HepG2 (cell line): ENCODE results near the gene ZNF771. TPM values are rescaled to one million over a fixed set of nuclear protein-coding genes. Genes with fewer than 3 reads are reported as not detected.

Source experiments
- CCDC6 ChIP-seq: sonication (generic); formaldehyde crosslinking; IDR thresholded peaks from 2 replicates; pipeline ENCODE4 v1.8.1; 2022; ENCODE audit warnings: mild to moderate bottlenecking, missing genetic modification reagents, moderate library complexity
- DPF2 ChIP-seq: sonication (generic); formaldehyde crosslinking; IDR thresholded peaks from 2 replicates; pipeline ENCODE4 v1.4.0; 2020; ENCODE audit warnings: mild to moderate bottlenecking, low read depth, missing genetic modification reagents, borderline replicate concordance
- EHMT2 ChIP-seq: fragments of 200-600 bp; sonication (generic); IDR thresholded peaks from 2 replicates; pipeline ENCODE4 v1.7.0; 2017; ENCODE audit warnings: antibody characterized with exemption, low read depth, low read length, borderline replicate concordance
- ELF3 ChIP-seq: IDR thresholded peaks from 2 replicates; pipeline ENCODE4 v1.6.1; 2016; ENCODE audit warnings: missing genetic modification reagents, missing compliant biosample characterization
- HCFC1 ChIP-seq: fragments of 150-350 bp; IDR thresholded peaks from 2 replicates; pipeline ENCODE4 v1.6.1; 2014; ENCODE audit warnings: low read depth, low read length
- PRDM15 ChIP-seq: sonication (generic); formaldehyde crosslinking; IDR thresholded peaks from 2 replicates; pipeline ENCODE4 v1.4.0; 2020; ENCODE audit warnings: missing genetic modification reagents
- SMAD1 ChIP-seq: sonication (generic); formaldehyde crosslinking; IDR thresholded peaks from 2 replicates; pipeline ENCODE4 v1.4.0; 2020; ENCODE audit warnings: missing genetic modification reagents, low read depth, mild to moderate bottlenecking, borderline replicate concordance
- SRY ChIP-seq: sonication (generic); formaldehyde crosslinking; IDR thresholded peaks from 2 replicates; pipeline ENCODE4 v1.8.0; 2022; ENCODE audit warnings: mild to moderate bottlenecking, missing genetic modification reagents
- TRIM22 ChIP-seq: fragments of 450-650 bp; IDR thresholded peaks from 2 replicates; pipeline ENCODE4 v1.6.1; 2017
- ZNF205 ChIP-seq: IDR thresholded peaks from 2 replicates; pipeline ENCODE4 v1.6.1; 2018; ENCODE audit warnings: missing biosample characterization, missing genetic modification reagents
- ZNF407 ChIP-seq: sonication (generic); formaldehyde crosslinking; IDR thresholded peaks from one replicate; pipeline ENCODE4 v1.5.1; 2020; ENCODE audit warnings: mild to moderate bottlenecking, missing genetic modification reagents; ENCODE audit errors: not compliant biosample characterization
- ZNF484 ChIP-seq: sonication (generic); formaldehyde crosslinking; IDR thresholded peaks from 2 replicates; pipeline ENCODE4 v1.5.1; 2020; ENCODE audit warnings: mild to moderate bottlenecking, low read depth, missing genetic modification reagents, borderline replicate concordance
- ZNF550 ChIP-seq: sonication (generic); formaldehyde crosslinking; IDR thresholded peaks from 2 replicates; pipeline ENCODE4 v1.4.0; 2020; ENCODE audit warnings: mild to moderate bottlenecking, missing genetic modification reagents, borderline replicate concordance
- ZNF800 ChIP-seq: sonication (generic); formaldehyde crosslinking; IDR thresholded peaks from 2 replicates; pipeline ENCODE4 v1.4.0; 2020; ENCODE audit warnings: missing genetic modification reagents
- polyA plus RNA-seq, 8 experiments: library from polyadenylated mRNA; depleted of rRNA in 3 of 8; stranded (reverse) in 7 of 8; unstranded in 1 of 8; fragments of >200 nt; fragmentation: Illumina TruSeq in 4 of 8; extraction: Trizol in 4 of 8; gene quantifications; 2 replicates each; pipeline versions ENCODE4 v1.2.1 to v1.2.3, GENCODE V29; 2011 to 2016; ENCODE audit warnings: low read depth in 4 of 8, missing spikeins in 1 of 8, mixed read lengths in 1 of 8; ENCODE audit not compliant: insufficient read depth in 1 of 8
- total RNA-seq, 5 experiments: library from RNA; depleted of rRNA; stranded (reverse); fragments of >200 nt; fragmentation: Illumina TruSeq; extraction: Trizol; gene quantifications; 2 replicates each; pipeline ENCODE4 v1.2.3, GENCODE V29; 2016; ENCODE audit warnings: low read depth in 1 of 5

ZNF771 gene
- total and polyA plus RNA-seq, 2 of the 13 experiments (the other 11 are each of a cell fraction or from before 2014, with no cell fraction given): 5.0 to 11.8 TPM

- TF ChIP-seq ZNF407 (CRISPR knock-in tag): no peak
- TF ChIP-seq ZNF205: no peak
- TF ChIP-seq TRIM22: no peak
- TF ChIP-seq ELF3 (CRISPR knock-in tag): no peak; the same call in 1 of the 2 replicates
- no peak for TF ChIP-seq DPF2 (CRISPR knock-in tag)
- no peak for TF ChIP-seq SRY (CRISPR knock-in tag)
- peak; percentile 84; the same call in 1 of the 2 replicates for TF ChIP-seq ZNF800 (CRISPR knock-in tag)
- peak; percentile 71 for TF ChIP-seq PRDM15 (CRISPR knock-in tag)
- TF ChIP-seq SMAD1 (CRISPR knock-in tag): no peak; the same call in 1 of the 2 replicates
- 0 out of 2 replicates have a peak, but pooled peaks have one; percentile 14 for TF ChIP-seq CCDC6 (CRISPR knock-in tag)
- no peak for TF ChIP-seq ZNF484 (CRISPR knock-in tag)
- TF ChIP-seq HCFC1: no peak
- TF ChIP-seq EHMT2: no peak
- no peak for TF ChIP-seq ZNF550
Observed at GRCh38 chr16:30430428-30430970, 23.1 kb downstream of the ZNF771 start (continued).
